GM12878 (cell line): ENCODE measurements around the gene MKX. TPM values are rescaled to one million over a fixed set of nuclear protein-coding genes. Genes with fewer than 3 reads are reported as not detected.

ENCODE experiments used
- ATAC-seq: fragments of 200-7000 bp; cut with Tn5 transposase; 3 replicates; pipeline ENCODE4 v1.9.1; 2020; ENCODE audit warnings: mild to moderate bottlenecking, moderate library complexity
- BruUV-seq: library from RNA; stranded (reverse); fragments of 400-500 nt; replicated peaks from 2 replicates; lab custom pipeline; 2021; lab: Mats Ljungman, UMichigan
- CTCF ChIA-PET: fragments of 300-600 bp; sonication (Branson Sonifier 250); formaldehyde crosslinking; extraction: SDS; loops from one replicate; lab custom pipeline; 2021; ENCODE audit warnings: inconsistent platforms; lab: Yijun Ruan, JAX
- POLR2A ChIA-PET: fragments of 350-600 bp; formaldehyde crosslinking; extraction: SDS; loops from one replicate; lab custom pipeline; 2021; ENCODE audit warnings: inconsistent platforms; lab: Charles Lee
- RAD21 ChIA-PET: fragments of 300-600 bp; sonication (Branson Sonifier 250); formaldehyde crosslinking; loops from one replicate; lab custom pipeline; 2023; ENCODE audit warnings: antibody characterized with exemption; ENCODE audit not compliant: unreplicated experiment; lab: Charles Lee
- SMC1A ChIA-PET: fragments of 300-600 bp; sonication (Branson Sonifier 250); formaldehyde crosslinking; loops from one replicate; lab custom pipeline; 2023; ENCODE audit not compliant: unreplicated experiment, uncharacterized antibody; lab: Charles Lee
- DNase-seq: peaks from one replicate; pipeline ENCODE4 v3.0.0-alpha.2; 2011; ENCODE audit warnings: low read depth, low spot score
- FAIRE-seq: peaks from 3 replicates; lab custom pipeline; 2011; peaks lifted over from hg19 to GRCh38; lab: Jason Lieb, UNC
- H2AFZ ChIP-seq: 2 replicates; pipeline ENCODE4 v1.6.0; 2011; ENCODE audit warnings: low read depth, low read length, control low read depth; ENCODE audit not compliant: control insufficient read depth
- H3K27ac ChIP-seq: 2 replicates; pipeline ENCODE4 v1.5.1; 2011; ENCODE audit warnings: control low read depth; ENCODE audit not compliant: control insufficient read depth, insufficient read depth
- H3K27me3 ChIP-seq, 2 experiments: replicated peaks in 1 of 2; 2 replicates each; pipeline versions ENCODE4 v1.6.0 to v1.6.1; 2011; ENCODE audit warnings: low read length in 1 of 2; ENCODE audit not compliant: control insufficient read depth in 2 of 2, insufficient read depth in 2 of 2
- H3K36me3 ChIP-seq, 2 experiments: 2 replicates each; pipeline ENCODE4 v1.5.1; 2011; ENCODE audit warnings: low read length in 1 of 2; ENCODE audit not compliant: control insufficient read depth in 2 of 2, insufficient read depth in 2 of 2
- H3K4me1 ChIP-seq: 2 replicates; pipeline ENCODE4 v1.6.1; 2011; ENCODE audit warnings: mild to moderate bottlenecking, low read length, moderate library complexity, mixed read lengths; ENCODE audit not compliant: control insufficient read depth, insufficient read depth
- H3K4me2 ChIP-seq: 2 replicates; pipeline ENCODE4 v1.6.0; 2011; ENCODE audit warnings: control low read depth; ENCODE audit not compliant: control insufficient read depth, insufficient read depth
- H3K4me3 ChIP-seq: fragments of 200-600 bp; sonication (generic); 2 replicates; pipeline ENCODE4 v1.5.1; 2016
- H3K79me2 ChIP-seq: 2 replicates; pipeline ENCODE4 v1.6.0; 2011; ENCODE audit warnings: low read length; ENCODE audit not compliant: control insufficient read depth, insufficient read depth
- H3K9ac ChIP-seq: 2 replicates; pipeline ENCODE4 v1.8.0; 2011; ENCODE audit warnings: low read length, control low read depth, mixed read lengths; ENCODE audit not compliant: control insufficient read depth, insufficient read depth
- H3K9me3 ChIP-seq: replicated peaks from 3 replicates; pipeline ENCODE4 v1.5.1; 2011; ENCODE audit warnings: mild to moderate bottlenecking, low read length; ENCODE audit not compliant: control insufficient read depth, insufficient read depth
- H4K20me1 ChIP-seq: 2 replicates; pipeline ENCODE4 v1.6.0; 2011; ENCODE audit not compliant: control insufficient read depth, insufficient read depth
- BHLHE40 ChIP-seq, 2 experiments: fragments of 450-650 bp in 1 of 2; IDR thresholded peaks; 2 replicates each; pipeline ENCODE4 v1.6.1; 2011 to 2017; ENCODE audit warnings: low read depth in 2 of 2, borderline replicate concordance in 1 of 2, improper control_type of control experiment in 1 of 2, low read length in 1 of 2, mild to moderate bottlenecking in 1 of 2
- BRCA1 ChIP-seq: IDR thresholded peaks from 2 replicates; pipeline ENCODE4 v1.6.1; 2011; ENCODE audit warnings: low read depth, low read length, improper control_type of control experiment
- ESRRA ChIP-seq: IDR thresholded peaks from 2 replicates; pipeline ENCODE4 v1.6.1; 2012; ENCODE audit warnings: mild to moderate bottlenecking, low read length, improper control_type of control experiment
- IKZF2 ChIP-seq, 2 experiments: fragments of 450-650 bp; IDR thresholded peaks; 2 replicates each; pipeline ENCODE4 v1.6.1; 2017; ENCODE audit warnings: mild to moderate bottlenecking in 2 of 2, moderate library complexity in 2 of 2
- JUND ChIP-seq: IDR thresholded peaks from 2 replicates; pipeline ENCODE4 v1.6.1; 2012; ENCODE audit warnings: low read depth, mild to moderate bottlenecking, low read length, improper control_type of control experiment, moderate library complexity
- KLF5 ChIP-seq: fragments of 450-650 bp; IDR thresholded peaks from 2 replicates; pipeline ENCODE4 v1.6.1; 2014; ENCODE audit warnings: mild to moderate bottlenecking; ENCODE audit not compliant: partially characterized antibody
- NBN ChIP-seq: fragments of 450-650 bp; IDR thresholded peaks from 2 replicates; pipeline ENCODE4 v1.6.1; 2016
- NR2F1 ChIP-seq: fragments of 450-650 bp; conservative IDR thresholded peaks from 2 replicates; pipeline ENCODE4 v1.6.1; 2017; ENCODE audit warnings: mild to moderate bottlenecking
- YY1 ChIP-seq: IDR thresholded peaks from 2 replicates; pipeline ENCODE4 v1.6.1; 2011; ENCODE audit warnings: low read depth, mild to moderate bottlenecking, low read length
- ZNF217 ChIP-seq: fragments of 450-650 bp; IDR thresholded peaks from 2 replicates; pipeline ENCODE4 v1.6.1; 2017; ENCODE audit warnings: antibody characterized with exemption, mild to moderate bottlenecking
- WGBS: methylation state at CpG from one replicate; pipeline ENCODE4 v1.1.6; 2016; ENCODE audit warnings: low lambda C conversion rate; ENCODE audit not compliant: insufficient replicate concordance, insufficient coverage; ENCODE audit errors: missing lambda C conversion rate; 5-methylcytosine and 5-hydroxymethylcytosine counted together
- in situ Hi-C: fragments of 300-500 bp; cut with MboI; formaldehyde crosslinking; loops from 9 replicates; pipeline ENCODE4 v1.14.3; 2018; ENCODE audit warnings: mixed read lengths
- intact Hi-C: fragments of 100-400 bp; cut with micrococcal nuclease; formaldehyde crosslinking; loops from one replicate; pipeline ENCODE4 v1.14.2; 2022; ENCODE audit not compliant: unreplicated experiment
- polyA plus RNA-seq, 11 experiments: library from polyadenylated mRNA; depleted of rRNA in 4 of 11; unstranded in 6 of 11; stranded (reverse) in 5 of 11; fragments of >200 nt; fragmentation: Nextera tagmentation in 4 of 11; fragmentation: Illumina TruSeq in 1 of 11; extraction: Ambion mirVana in 4 of 11; extraction: Trizol in 1 of 11; gene quantifications; 1 replicate in 1 of 11; 2 replicates in 10 of 11; pipeline versions ENCODE4 v1.2.1 to v1.2.3, GENCODE V29; 2011 to 2016; ENCODE audit warnings: inconsistent platforms in 2 of 11, missing spikeins in 2 of 11, low read depth in 1 of 11
- total RNA-seq, 4 experiments: library from RNA; depleted of rRNA in 3 of 4; stranded (reverse); fragments of >200 nt in 3 of 4; fragmentation: Illumina TruSeq in 1 of 4; extraction: Trizol in 1 of 4; gene quantifications; 2 replicates each; pipeline versions ENCODE4 v1.2.1 to v1.2.3, GENCODE V29; 2013 to 2021
- TF ChIP-seq, protein P1 (sequence below): fragments of 450-650 bp; IDR thresholded peaks from 2 replicates; pipeline ENCODE4 v1.6.1; 2017; ENCODE audit warnings: low read depth, mild to moderate bottlenecking, moderate library complexity
- TF ChIP-seq, protein P2 (sequence below): fragments of 150-350 bp; IDR thresholded peaks from 2 replicates; pipeline ENCODE4 v1.6.1; 2016; ENCODE audit warnings: low read depth, low read length
- TF ChIP-seq, protein P3 (sequence below): IDR thresholded peaks from 2 replicates; pipeline ENCODE4 v1.6.1; 2012; ENCODE audit warnings: mild to moderate bottlenecking, low read depth, low read length
- TF ChIP-seq, protein P4 (sequence below): IDR thresholded peaks from 2 replicates; pipeline ENCODE4 v1.6.1; 2012; ENCODE audit warnings: low read depth, low read length, improper control_type of control experiment

The MKX gene
- total and polyA plus RNA-seq, 10 of the 15 experiments (the other 5 are each of a cell fraction or from before 2014, with no cell fraction given): not detected

DNA sequence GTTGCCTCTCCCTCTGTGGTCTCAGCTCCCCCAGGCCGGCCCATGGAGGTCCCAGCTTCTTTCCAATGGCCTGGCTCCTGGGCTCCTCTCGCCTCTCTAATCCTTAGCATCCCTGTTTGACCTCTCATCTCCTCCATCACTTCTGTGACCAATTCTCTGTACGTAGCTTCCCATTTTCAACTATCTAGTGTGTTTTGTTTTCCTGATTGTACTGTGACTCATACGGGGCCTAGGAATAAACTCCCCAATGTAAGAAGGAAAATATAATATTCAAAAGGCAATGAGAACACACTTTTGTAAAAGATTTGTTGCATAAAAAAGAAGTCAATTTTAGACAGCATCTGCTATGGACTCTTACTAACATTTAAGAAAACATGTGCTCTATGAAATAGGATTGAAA lies 90.3 kb downstream of the MKX start (continued):
- TF ChIP-seq, protein P1, sequence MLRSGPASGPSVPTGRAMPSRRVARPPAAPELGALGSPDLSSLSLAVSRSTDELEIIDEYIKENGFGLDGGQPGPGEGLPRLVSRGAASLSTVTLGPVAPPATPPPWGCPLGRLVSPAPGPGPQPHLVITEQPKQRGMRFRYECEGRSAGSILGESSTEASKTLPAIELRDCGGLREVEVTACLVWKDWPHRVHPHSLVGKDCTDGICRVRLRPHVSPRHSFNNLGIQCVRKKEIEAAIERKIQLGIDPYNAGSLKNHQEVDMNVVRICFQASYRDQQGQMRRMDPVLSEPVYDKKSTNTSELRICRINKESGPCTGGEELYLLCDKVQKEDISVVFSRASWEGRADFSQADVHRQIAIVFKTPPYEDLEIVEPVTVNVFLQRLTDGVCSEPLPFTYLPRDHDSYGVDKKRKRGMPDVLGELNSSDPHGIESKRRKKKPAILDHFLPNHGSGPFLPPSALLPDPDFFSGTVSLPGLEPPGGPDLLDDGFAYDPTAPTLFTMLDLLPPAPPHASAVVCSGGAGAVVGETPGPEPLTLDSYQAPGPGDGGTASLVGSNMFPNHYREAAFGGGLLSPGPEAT: no peak
- TF ChIP-seq, protein P2, sequence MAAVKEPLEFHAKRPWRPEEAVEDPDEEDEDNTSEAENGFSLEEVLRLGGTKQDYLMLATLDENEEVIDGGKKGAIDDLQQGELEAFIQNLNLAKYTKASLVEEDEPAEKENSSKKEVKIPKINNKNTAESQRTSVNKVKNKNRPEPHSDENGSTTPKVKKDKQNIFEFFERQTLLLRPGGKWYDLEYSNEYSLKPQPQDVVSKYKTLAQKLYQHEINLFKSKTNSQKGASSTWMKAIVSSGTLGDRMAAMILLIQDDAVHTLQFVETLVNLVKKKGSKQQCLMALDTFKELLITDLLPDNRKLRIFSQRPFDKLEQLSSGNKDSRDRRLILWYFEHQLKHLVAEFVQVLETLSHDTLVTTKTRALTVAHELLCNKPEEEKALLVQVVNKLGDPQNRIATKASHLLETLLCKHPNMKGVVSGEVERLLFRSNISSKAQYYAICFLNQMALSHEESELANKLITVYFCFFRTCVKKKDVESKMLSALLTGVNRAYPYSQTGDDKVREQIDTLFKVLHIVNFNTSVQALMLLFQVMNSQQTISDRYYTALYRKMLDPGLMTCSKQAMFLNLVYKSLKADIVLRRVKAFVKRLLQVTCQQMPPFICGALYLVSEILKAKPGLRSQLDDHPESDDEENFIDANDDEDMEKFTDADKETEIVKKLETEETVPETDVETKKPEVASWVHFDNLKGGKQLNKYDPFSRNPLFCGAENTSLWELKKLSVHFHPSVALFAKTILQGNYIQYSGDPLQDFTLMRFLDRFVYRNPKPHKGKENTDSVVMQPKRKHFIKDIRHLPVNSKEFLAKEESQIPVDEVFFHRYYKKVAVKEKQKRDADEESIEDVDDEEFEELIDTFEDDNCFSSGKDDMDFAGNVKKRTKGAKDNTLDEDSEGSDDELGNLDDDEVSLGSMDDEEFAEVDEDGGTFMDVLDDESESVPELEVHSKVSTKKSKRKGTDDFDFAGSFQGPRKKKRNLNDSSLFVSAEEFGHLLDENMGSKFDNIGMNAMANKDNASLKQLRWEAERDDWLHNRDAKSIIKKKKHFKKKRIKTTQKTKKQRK: no peak

DNA sequence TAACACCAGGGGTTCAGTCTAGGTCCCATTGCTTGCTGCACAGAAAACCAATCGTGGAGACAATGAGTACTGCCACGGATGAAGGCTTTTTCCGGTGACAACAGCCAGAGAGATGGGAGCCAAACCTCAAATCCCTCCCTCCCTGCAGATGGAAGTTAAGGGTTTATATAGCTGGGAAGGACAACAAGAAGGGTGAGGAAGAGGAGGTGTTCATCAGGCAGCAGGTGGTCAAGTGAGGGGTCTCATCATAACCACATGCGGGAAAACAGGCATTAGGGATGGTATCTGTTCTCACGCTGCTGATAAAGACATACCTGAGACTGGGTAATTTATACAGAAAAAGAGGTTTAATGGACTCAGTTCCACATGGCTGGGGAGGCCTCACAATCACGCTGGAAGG lies 91.3 kb downstream of the MKX start:
- in situ Hi-C loops: loop anchor here (5.0 kb wide), 1 partner anchor 207 kb away; no protein-coding TSS in a partner anchor
- H3K4me1 ChIP-seq: no peaks in the 10 kb centered on the region
- no peak overlapping the region for H3K4me2 ChIP-seq
- RAD21 ChIA-PET: no interaction called here
- H3K27me3 ChIP-seq: no peaks in the 10 kb centered on the region
- no peak overlapping the region for H3K4me3 ChIP-seq
- ATAC-seq (no peak), DNase-seq (no peak), FAIRE-seq (no peak)
- SMC1A ChIA-PET: interaction anchor here (0.6 kb wide), 1 partner anchor 205 kb away, joined by 3 read pairs; no protein-coding TSS in a partner anchor
- BruUV-seq: no TSS peak
- CTCF ChIA-PET: interaction anchor here (1.2 kb wide), 1 partner anchor 740 kb away, joined by 3 read pairs; no protein-coding TSS in a partner anchor
- no peaks in the 10 kb centered on the region for H4K20me1 ChIP-seq
- intact Hi-C loops: no loop called here
- no peak overlapping the region for H3K9ac ChIP-seq
- no peaks in the 10 kb centered on the region for H3K9me3 ChIP-seq
- no peaks in the 10 kb centered on the region for H3K79me2 ChIP-seq
- POLR2A ChIA-PET: no interaction called here
- H3K27ac ChIP-seq: no peak overlapping the region
- WGBS: 70% methylated on average over 6 of the region's 6 CpGs
- H3K36me3 ChIP-seq: no peaks in the 10 kb centered on the region
- H2AFZ ChIP-seq: no peak overlapping the region
- TF ChIP-seq JUND (no peak), ZNF217 (no peak), BHLHE40 (IDR thresholded peaks at IDR 0.05; ENCODE audit: borderline replicate concordance in 1 of 2, low read depth in 2 of 2, low read length in 1 of 2) (no peak), KLF5 (no peak), BRCA1 (no peak), YY1 (no peak), NBN (no peak), NR2F1 (no peak), IKZF2 (IDR thresholded peaks at IDR 0.05) (no peak), ESRRA (no peak)
- TF ChIP-seq, protein P3, sequence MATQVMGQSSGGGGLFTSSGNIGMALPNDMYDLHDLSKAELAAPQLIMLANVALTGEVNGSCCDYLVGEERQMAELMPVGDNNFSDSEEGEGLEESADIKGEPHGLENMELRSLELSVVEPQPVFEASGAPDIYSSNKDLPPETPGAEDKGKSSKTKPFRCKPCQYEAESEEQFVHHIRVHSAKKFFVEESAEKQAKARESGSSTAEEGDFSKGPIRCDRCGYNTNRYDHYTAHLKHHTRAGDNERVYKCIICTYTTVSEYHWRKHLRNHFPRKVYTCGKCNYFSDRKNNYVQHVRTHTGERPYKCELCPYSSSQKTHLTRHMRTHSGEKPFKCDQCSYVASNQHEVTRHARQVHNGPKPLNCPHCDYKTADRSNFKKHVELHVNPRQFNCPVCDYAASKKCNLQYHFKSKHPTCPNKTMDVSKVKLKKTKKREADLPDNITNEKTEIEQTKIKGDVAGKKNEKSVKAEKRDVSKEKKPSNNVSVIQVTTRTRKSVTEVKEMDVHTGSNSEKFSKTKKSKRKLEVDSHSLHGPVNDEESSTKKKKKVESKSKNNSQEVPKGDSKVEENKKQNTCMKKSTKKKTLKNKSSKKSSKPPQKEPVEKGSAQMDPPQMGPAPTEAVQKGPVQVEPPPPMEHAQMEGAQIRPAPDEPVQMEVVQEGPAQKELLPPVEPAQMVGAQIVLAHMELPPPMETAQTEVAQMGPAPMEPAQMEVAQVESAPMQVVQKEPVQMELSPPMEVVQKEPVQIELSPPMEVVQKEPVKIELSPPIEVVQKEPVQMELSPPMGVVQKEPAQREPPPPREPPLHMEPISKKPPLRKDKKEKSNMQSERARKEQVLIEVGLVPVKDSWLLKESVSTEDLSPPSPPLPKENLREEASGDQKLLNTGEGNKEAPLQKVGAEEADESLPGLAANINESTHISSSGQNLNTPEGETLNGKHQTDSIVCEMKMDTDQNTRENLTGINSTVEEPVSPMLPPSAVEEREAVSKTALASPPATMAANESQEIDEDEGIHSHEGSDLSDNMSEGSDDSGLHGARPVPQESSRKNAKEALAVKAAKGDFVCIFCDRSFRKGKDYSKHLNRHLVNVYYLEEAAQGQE: no peak
- TF ChIP-seq, protein P4, sequence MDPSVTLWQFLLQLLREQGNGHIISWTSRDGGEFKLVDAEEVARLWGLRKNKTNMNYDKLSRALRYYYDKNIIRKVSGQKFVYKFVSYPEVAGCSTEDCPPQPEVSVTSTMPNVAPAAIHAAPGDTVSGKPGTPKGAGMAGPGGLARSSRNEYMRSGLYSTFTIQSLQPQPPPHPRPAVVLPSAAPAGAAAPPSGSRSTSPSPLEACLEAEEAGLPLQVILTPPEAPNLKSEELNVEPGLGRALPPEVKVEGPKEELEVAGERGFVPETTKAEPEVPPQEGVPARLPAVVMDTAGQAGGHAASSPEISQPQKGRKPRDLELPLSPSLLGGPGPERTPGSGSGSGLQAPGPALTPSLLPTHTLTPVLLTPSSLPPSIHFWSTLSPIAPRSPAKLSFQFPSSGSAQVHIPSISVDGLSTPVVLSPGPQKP: no peak
